Mammary epithelial cell (primary cell): ENCODE measurements around the gene BICD2.

Source experiments
- EZH2 ChIP-seq: IDR thresholded peaks from 2 replicates; pipeline ENCODE4 v1.6.1; 2012; ENCODE audit warnings: low read length, inconsistent platforms, borderline replicate concordance
- TF ChIP-seq, protein P1 (sequence below), 2 donors: IDR thresholded peaks in 1 of 2; conservative IDR thresholded peaks in 1 of 2; 2 replicates each; pipeline ENCODE4 v1.5.1; 2011 to 2012; ENCODE audit warnings: inconsistent platforms in 2 of 2, low read length in 2 of 2, mild to moderate bottlenecking in 2 of 2, control low read depth in 1 of 2, low read depth in 1 of 2; ENCODE audit not compliant: insufficient read depth in 1 of 2; ENCODE audit errors: extremely low read depth in 1 of 2

DNA sequence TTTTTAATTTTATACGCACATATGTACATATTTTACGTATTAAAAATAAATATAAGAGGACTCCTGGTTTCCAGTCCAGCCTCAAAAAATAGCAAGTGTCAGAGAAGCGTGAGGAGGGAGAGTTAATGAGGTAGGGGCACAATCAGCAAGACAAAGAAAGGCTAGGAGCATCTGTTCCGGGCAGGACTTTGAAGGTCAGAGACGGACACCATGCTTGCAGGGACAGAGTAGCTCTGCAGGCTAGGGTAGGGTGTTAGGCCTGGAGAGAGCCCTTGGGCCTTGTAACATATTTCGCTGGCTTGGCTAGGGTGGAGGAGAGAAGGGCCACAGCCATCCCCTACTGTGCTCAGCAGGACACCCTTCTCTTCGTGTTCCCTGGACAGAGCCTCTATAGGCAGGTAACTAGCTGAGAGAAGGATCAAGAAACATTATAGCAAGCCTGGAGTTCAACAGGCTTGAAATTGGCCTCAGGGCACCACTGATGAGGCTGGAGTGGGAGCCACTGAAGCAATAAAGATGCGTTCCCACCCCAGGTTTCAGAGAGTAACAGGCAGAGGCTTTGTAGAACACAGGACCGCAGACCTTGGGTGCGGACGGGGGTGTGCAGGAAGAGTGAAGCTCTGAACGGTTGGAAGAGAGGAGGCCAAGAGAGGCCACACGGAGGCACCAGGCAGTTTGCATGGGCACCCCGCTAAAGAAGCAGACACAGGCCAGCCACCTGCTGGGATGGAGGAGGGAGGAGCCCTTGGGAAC lies 85.0 kb downstream of the BICD2 start:
- TF ChIP-seq, protein P1, sequence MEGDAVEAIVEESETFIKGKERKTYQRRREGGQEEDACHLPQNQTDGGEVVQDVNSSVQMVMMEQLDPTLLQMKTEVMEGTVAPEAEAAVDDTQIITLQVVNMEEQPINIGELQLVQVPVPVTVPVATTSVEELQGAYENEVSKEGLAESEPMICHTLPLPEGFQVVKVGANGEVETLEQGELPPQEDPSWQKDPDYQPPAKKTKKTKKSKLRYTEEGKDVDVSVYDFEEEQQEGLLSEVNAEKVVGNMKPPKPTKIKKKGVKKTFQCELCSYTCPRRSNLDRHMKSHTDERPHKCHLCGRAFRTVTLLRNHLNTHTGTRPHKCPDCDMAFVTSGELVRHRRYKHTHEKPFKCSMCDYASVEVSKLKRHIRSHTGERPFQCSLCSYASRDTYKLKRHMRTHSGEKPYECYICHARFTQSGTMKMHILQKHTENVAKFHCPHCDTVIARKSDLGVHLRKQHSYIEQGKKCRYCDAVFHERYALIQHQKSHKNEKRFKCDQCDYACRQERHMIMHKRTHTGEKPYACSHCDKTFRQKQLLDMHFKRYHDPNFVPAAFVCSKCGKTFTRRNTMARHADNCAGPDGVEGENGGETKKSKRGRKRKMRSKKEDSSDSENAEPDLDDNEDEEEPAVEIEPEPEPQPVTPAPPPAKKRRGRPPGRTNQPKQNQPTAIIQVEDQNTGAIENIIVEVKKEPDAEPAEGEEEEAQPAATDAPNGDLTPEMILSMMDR (conservative IDR thresholded peaks at IDR 0.05 in 1 of 2, IDR thresholded peaks at IDR 0.05 in 1 of 2; ENCODE audit: extremely low read depth in 1 of 2, insufficient read depth in 1 of 2, low read depth in 1 of 2, low read length in 2 of 2): no peak
- TF ChIP-seq EZH2: no peak
